IMR-90 (cell line): Measurements from ENCODE around the gene ITGB5. TPM values are rescaled to one million over a fixed set of nuclear protein-coding genes. Genes with fewer than 3 reads are reported as not detected.

Experiments
- ATAC-seq: fragments of 200-7000 bp; cut with Tn5 transposase; 2 replicates; pipeline ENCODE4 v1.9.1; 2020; ENCODE audit warnings: low read depth, mild to moderate bottlenecking, moderate library complexity
- BruUV-seq: library from RNA; stranded (reverse); fragments of 400-500 nt; replicated peaks from 2 replicates; lab custom pipeline; 2021; lab: Mats Ljungman, UMichigan
- CTCF ChIA-PET: fragments of 300-600 bp; formaldehyde crosslinking; extraction: SDS; loops from one replicate; lab custom pipeline; 2021; ENCODE audit warnings: antibody characterized with exemption; lab: Yijun Ruan, JAX
- POLR2A ChIA-PET: fragments of 300-600 bp; sonication (Branson Sonifier 250); formaldehyde crosslinking; loops from one replicate; lab custom pipeline; 2022; ENCODE audit warnings: antibody characterized with exemption; ENCODE audit not compliant: unreplicated experiment; lab: Charles Lee
- DNase-seq: peaks from one replicate; pipeline ENCODE4 v3.0.0; 2013
- H2AFZ ChIP-seq: replicated peaks from 2 replicates; pipeline ENCODE3; 2013; ENCODE audit warnings: low read length, mild to moderate bottlenecking; ENCODE audit not compliant: poor library complexity
- H2AK5ac ChIP-seq: 2 replicates; pipeline ENCODE4 v1.6.1; 2013; ENCODE audit warnings: low read depth, low read length, inconsistent platforms
- H2AK9ac ChIP-seq: replicated peaks from 2 replicates; pipeline ENCODE3; 2013; ENCODE audit warnings: mild to moderate bottlenecking, low read depth, low read length, moderate library complexity; ENCODE audit not compliant: poor library complexity
- H2BK120ac ChIP-seq: 2 replicates; pipeline ENCODE4 v1.6.1; 2013; ENCODE audit warnings: low read depth, low read length, inconsistent platforms
- H2BK15ac ChIP-seq: 3 replicates; pipeline ENCODE4 v1.6.1; 2013; ENCODE audit warnings: low read depth, low read length, inconsistent platforms
- H2BK20ac ChIP-seq: 2 replicates; pipeline ENCODE4 v1.6.1; 2013; ENCODE audit warnings: low read depth, mild to moderate bottlenecking, inconsistent platforms, low read length, moderate library complexity
- H2BK5ac ChIP-seq: 2 replicates; pipeline ENCODE4 v1.6.1; 2013; ENCODE audit warnings: mild to moderate bottlenecking, low read depth, low read length, inconsistent platforms; ENCODE audit not compliant: poor library complexity, severe bottlenecking
- H3K14ac ChIP-seq: replicated peaks from 2 replicates; pipeline ENCODE4 v1.6.1; 2013; ENCODE audit warnings: low read depth, low read length, inconsistent platforms
- H3K18ac ChIP-seq: 2 replicates; pipeline ENCODE4 v1.6.1; 2013; ENCODE audit warnings: low read depth, low read length, control low read depth
- H3K23ac ChIP-seq: 2 replicates; pipeline ENCODE4 v1.6.1; 2013; ENCODE audit warnings: low read depth, low read length, inconsistent platforms
- H3K27ac ChIP-seq: 2 replicates; pipeline ENCODE4 v1.5.1; 2013; ENCODE audit warnings: mild to moderate bottlenecking, control low read depth, low read length; ENCODE audit not compliant: insufficient read depth
- H3K27me3 ChIP-seq: 2 replicates; pipeline ENCODE4 v1.6.1; 2013; ENCODE audit warnings: low read length; ENCODE audit not compliant: control insufficient read depth, insufficient read depth
- H3K36me3 ChIP-seq: 2 replicates; pipeline ENCODE4 v1.6.1; 2013; ENCODE audit warnings: low read length, mixed read lengths; ENCODE audit not compliant: control insufficient read depth, insufficient read depth
- H3K4ac ChIP-seq: 2 replicates; pipeline ENCODE4 v1.6.1; 2013; ENCODE audit warnings: low read depth, low read length, inconsistent platforms
- H3K4me1 ChIP-seq: 2 replicates; pipeline ENCODE4 v1.6.1; 2013; ENCODE audit warnings: low read length, mixed read lengths; ENCODE audit not compliant: control insufficient read depth, insufficient read depth
- H3K4me2 ChIP-seq: 2 replicates; pipeline ENCODE4 v1.6.1; 2013; ENCODE audit warnings: low read depth, mild to moderate bottlenecking, control low read depth, low read length, moderate library complexity
- H3K4me3 ChIP-seq: 2 replicates; pipeline ENCODE4 v1.5.1; 2013; ENCODE audit warnings: low read depth, mild to moderate bottlenecking, control low read depth, low read length, moderate library complexity; ENCODE audit not compliant: insufficient read depth
- H3K56ac ChIP-seq: 2 replicates; pipeline ENCODE4 v1.6.1; 2013; ENCODE audit warnings: low read length, inconsistent platforms; ENCODE audit not compliant: insufficient read depth; ENCODE audit errors: extremely low read depth
- H3K79me1 ChIP-seq, 2 experiments: 2 replicates each; pipeline ENCODE4 v1.6.1; 2013; ENCODE audit warnings: low read length in 2 of 2, inconsistent platforms in 1 of 2, low read depth in 1 of 2
- H3K9ac ChIP-seq: 2 replicates; pipeline ENCODE4 v1.6.1; 2013; ENCODE audit warnings: low read depth, low read length, control low read depth
- H3K9me1 ChIP-seq: 2 replicates; pipeline ENCODE4 v1.6.1; 2013; ENCODE audit warnings: low read length, inconsistent platforms; ENCODE audit not compliant: insufficient read depth
- H3K9me3 ChIP-seq: 2 replicates; pipeline ENCODE4 v1.6.1; 2013; ENCODE audit warnings: low read length; ENCODE audit not compliant: control insufficient read depth, insufficient read depth
- H4K20me1 ChIP-seq: 2 replicates; pipeline ENCODE4 v1.6.1; 2013; ENCODE audit warnings: low read length, inconsistent platforms; ENCODE audit not compliant: insufficient read depth
- H4K5ac ChIP-seq: 2 replicates; pipeline ENCODE4 v1.6.1; 2013; ENCODE audit warnings: mild to moderate bottlenecking, low read depth, low read length, control low read depth
- H4K8ac ChIP-seq, 2 experiments: 2 replicates each; pipeline ENCODE4 v1.6.1; 2013; ENCODE audit warnings: low read depth in 2 of 2, low read length in 2 of 2, control low read depth in 1 of 2, inconsistent platforms in 1 of 2
- H4K91ac ChIP-seq: 2 replicates; pipeline ENCODE4 v1.6.1; 2013; ENCODE audit warnings: low read depth, low read length, inconsistent platforms; ENCODE audit not compliant: insufficient read depth
- CEBPB ChIP-seq: IDR thresholded peaks from 2 replicates; pipeline ENCODE4 v1.6.1; 2012; ENCODE audit warnings: low read depth, low read length, improper control_type of control experiment
- CTCF ChIP-seq: conservative IDR thresholded peaks from 2 replicates; pipeline ENCODE4 v1.5.1; 2012; ENCODE audit warnings: mild to moderate bottlenecking, low read depth, low read length, improper control_type of control experiment
- MAZ ChIP-seq: IDR thresholded peaks from 2 replicates; pipeline ENCODE4 v1.6.1; 2012; ENCODE audit warnings: low read depth, mild to moderate bottlenecking, low read length, improper control_type of control experiment, moderate library complexity, borderline replicate concordance
- MXI1 ChIP-seq: IDR thresholded peaks from 2 replicates; pipeline ENCODE4 v1.6.1; 2012; ENCODE audit warnings: low read depth, mild to moderate bottlenecking, low read length, moderate library complexity, borderline replicate concordance
- NFE2L2 ChIP-seq: fragments of 150-350 bp; IDR thresholded peaks from 2 replicates; pipeline ENCODE4 v1.6.1; 2016; ENCODE audit warnings: low read depth, mild to moderate bottlenecking, low read length
- POLR2A ChIP-seq: IDR thresholded peaks from 2 replicates; pipeline ENCODE4 v1.6.1; 2012; ENCODE audit warnings: mild to moderate bottlenecking, low read depth, low read length
- RCOR1 ChIP-seq: IDR thresholded peaks from 2 replicates; pipeline ENCODE4 v1.6.1; 2012; ENCODE audit warnings: mild to moderate bottlenecking, low read length, improper control_type of control experiment; ENCODE audit not compliant: insufficient replicate concordance
- SMC3 ChIP-seq: fragments of 150-350 bp; IDR thresholded peaks from 2 replicates; pipeline ENCODE4 v1.6.1; 2016; ENCODE audit warnings: low read depth, mild to moderate bottlenecking, antibody characterized with exemption, low read length, moderate library complexity
- WGBS, 2 experiments: methylation state at CpG; one replicate each; pipeline versions ENCODE4 v1.1.5 to v1.1.7; 2013; ENCODE audit warnings: missing lambda C conversion rate in 2 of 2; ENCODE audit not compliant: insufficient read length in 1 of 2; ENCODE audit errors: extremely low coverage in 2 of 2; 5-methylcytosine and 5-hydroxymethylcytosine counted together
- dilution Hi-C: fragments of 300-500 bp; cut with HindIII; formaldehyde crosslinking; loops from one replicate; pipeline ENCODE4 v1.14.3; 2018; ENCODE audit warnings: low sequenced_read_pairs; ENCODE audit not compliant: unreplicated experiment
- in situ Hi-C: fragments of 300-500 bp; cut with MboI; formaldehyde crosslinking; loops from 3 replicates; pipeline ENCODE4 v1.14.3; 2019; ENCODE audit warnings: low sequenced_read_pairs, inconsistent platforms, mixed read lengths
- intact Hi-C: fragments of 100-400 bp; cut with micrococcal nuclease; formaldehyde crosslinking; loops from 2 replicates; pipeline ENCODE4 v1.10.0; 2022
- polyA plus RNA-seq, 3 experiments: library from polyadenylated mRNA; depleted of rRNA; stranded (reverse); fragments of >200 nt; gene quantifications; 2 replicates each; pipeline ENCODE4 v1.2.3, GENCODE V29; 2012; ENCODE audit warnings: low replicate concordance in 1 of 3
- total RNA-seq: library from RNA; depleted of rRNA; stranded (reverse); fragments of >200 nt; gene quantifications from 2 replicates; pipeline ENCODE4 v1.2.3, GENCODE V29; 2012
- TF ChIP-seq, protein P1 (sequence below): fragments of 150-350 bp; IDR thresholded peaks from 2 replicates; pipeline ENCODE4 v1.6.1; 2016; ENCODE audit warnings: low read depth, mild to moderate bottlenecking, low read length, moderate library complexity, borderline replicate concordance
- TF ChIP-seq, protein P2 (sequence below): fragments of 150-350 bp; IDR thresholded peaks from 2 replicates; pipeline ENCODE4 v1.6.1; 2017; ENCODE audit warnings: mild to moderate bottlenecking, antibody characterized with exemption, low read length, low read depth

ITGB5 gene
- total and polyA plus RNA-seq, 2 of the 4 experiments (the other 2 are of a cell fraction) = 85.0 to 101 TPM

- ATAC-seq (no peak), DNase-seq (no peak)
- TF ChIP-seq NFE2L2 = no peak
- no peak for TF ChIP-seq CTCF
- TF ChIP-seq CEBPB = no peak
- TF ChIP-seq RCOR1 = no peak
- TF ChIP-seq MXI1 = no peak
- no peak for TF ChIP-seq SMC3
- TF ChIP-seq, protein P1, sequence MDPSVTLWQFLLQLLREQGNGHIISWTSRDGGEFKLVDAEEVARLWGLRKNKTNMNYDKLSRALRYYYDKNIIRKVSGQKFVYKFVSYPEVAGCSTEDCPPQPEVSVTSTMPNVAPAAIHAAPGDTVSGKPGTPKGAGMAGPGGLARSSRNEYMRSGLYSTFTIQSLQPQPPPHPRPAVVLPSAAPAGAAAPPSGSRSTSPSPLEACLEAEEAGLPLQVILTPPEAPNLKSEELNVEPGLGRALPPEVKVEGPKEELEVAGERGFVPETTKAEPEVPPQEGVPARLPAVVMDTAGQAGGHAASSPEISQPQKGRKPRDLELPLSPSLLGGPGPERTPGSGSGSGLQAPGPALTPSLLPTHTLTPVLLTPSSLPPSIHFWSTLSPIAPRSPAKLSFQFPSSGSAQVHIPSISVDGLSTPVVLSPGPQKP = no peak
- TF ChIP-seq POLR2A = no peak
- no peak for TF ChIP-seq MAZ
- TF ChIP-seq, protein P2, sequence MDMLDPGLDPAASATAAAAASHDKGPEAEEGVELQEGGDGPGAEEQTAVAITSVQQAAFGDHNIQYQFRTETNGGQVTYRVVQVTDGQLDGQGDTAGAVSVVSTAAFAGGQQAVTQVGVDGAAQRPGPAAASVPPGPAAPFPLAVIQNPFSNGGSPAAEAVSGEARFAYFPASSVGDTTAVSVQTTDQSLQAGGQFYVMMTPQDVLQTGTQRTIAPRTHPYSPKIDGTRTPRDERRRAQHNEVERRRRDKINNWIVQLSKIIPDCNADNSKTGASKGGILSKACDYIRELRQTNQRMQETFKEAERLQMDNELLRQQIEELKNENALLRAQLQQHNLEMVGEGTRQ = no peak
- Histone ChIP-seq H4K20me1 (peaks cover 12% of the 10 kb centered on the region; the same call in 1 of the 2 replicates), H3K23ac (no peak overlapping the region), H2BK5ac (no peak overlapping the region), H3K9me3 (no peaks in the 10 kb centered on the region), H3K27ac (no peak overlapping the region), H4K5ac (peak overlapping the region; percentile 53), H2BK15ac (peak overlapping the region; percentile 70; the same call in 2 of the 3 replicates), H3K18ac (peak overlapping the region; percentile 2; the same call in 1 of the 2 replicates), H4K8ac (peak overlapping the region in 1 of 2 experiments; percentile 26; a peak in 1 of 4 replicates), H3K36me3 (peaks cover 14% of the 10 kb centered on the region), H2AK5ac (peak overlapping the region; percentile 80), H3K56ac (no peak overlapping the region), H3K4ac (peak overlapping the region; percentile 61), H2AK9ac (no peak overlapping the region), H3K4me3 (no peak overlapping the region), H3K79me1 (peaks cover 25 to 63% of the 10 kb centered on the region in 2 experiments; a peak in 3 of 4 replicates), H3K4me2 (no peak overlapping the region), H3K14ac (peak overlapping the region; percentile 24; the same call in 1 of the 2 replicates), H3K9me1 (peaks cover 26% of the 10 kb centered on the region), H4K91ac (0 out of 2 replicates have a peak overlapping the region, but pooled peaks have one; percentile 23), H2AFZ (no peak overlapping the region), H3K9ac (no peak overlapping the region), H3K27me3 (no peaks in the 10 kb centered on the region), H2BK120ac (peak overlapping the region; percentile 50; the same call in 1 of the 2 replicates), H3K4me1 (peaks cover 24% of the 10 kb centered on the region), H2BK20ac (peak overlapping the region; percentile 43; the same call in 1 of the 2 replicates)
- ChIA-PET POLR2A (no interaction called here), CTCF (interaction anchor here (0.7 kb wide), 1 partner anchor 33 kb away, joined by 3 read pairs; no protein-coding TSS in a partner anchor)
- intact Hi-C loops (no loop called here), in situ Hi-C loops (no loop called here), dilution Hi-C loops (no loop called here)
- WGBS, 2 experiments = 89% methylated on average over 10 of the region's 15 CpGs; no CpG with 5 or more reads in 1 of the 2 experiments
- BruUV-seq = no TSS peak
These were observed 57.9 kb downstream of the ITGB5 start for GRCh38 chr3:124829178-124829818.
